Activated T-cell treated with anti-CD3 and anti-CD28 coated beads for 4 hours (primary cell): Measurements from ENCODE around the gene APLF.
"Not testable (repeated sequence)": the region's sequence is repeated elsewhere in the genome, so short reads cannot be mapped to it uniquely, and the experiment has no call there.

Source experiments
- DNase-seq: peaks from one replicate; pipeline ENCODE4 v3.0.0-alpha.2; 2020

The APLF gene

GRCh38 chr2:68536000-68536399 lies 68.6 kb downstream of the APLF start:
- DNase-seq: no peak

GRCh38 chr2:68537011-68537410 lies 69.6 kb downstream of the APLF start:
- no peak for DNase-seq

GRCh38 chr2:68537809-68538208 lies 70.4 kb downstream of the APLF start:
- no peak for DNase-seq

GRCh38 chr2:68544811-68545210 lies 77.4 kb downstream of the APLF start:
- DNase-seq: no peak

GRCh38 chr2:68548396-68548795 lies 81.0 kb downstream of the APLF start:
- no peak for DNase-seq

GRCh38 chr2:68553098-68553497 lies 85.7 kb downstream of the APLF start:
- DNase-seq: no peak

GRCh38 chr2:68555425-68556206 lies 88.2 kb downstream of the APLF start:
- DNase-seq: not testable (repeated sequence)

GRCh38 chr2:68556381-68556780 lies 89.0 kb downstream of the APLF start:
- DNase-seq: no peak

- no peak for DNase-seq
Observed at GRCh38 chr2:68558576-68558975, 91.2 kb downstream of the APLF start.

GRCh38 chr2:68559692-68560091 lies 92.3 kb downstream of the APLF start:
- DNase-seq: no peak

GRCh38 chr2:68560545-68560944 lies 93.2 kb downstream of the APLF start:
- no peak for DNase-seq

- DNase-seq: no peak
Observed at GRCh38 chr2:68561372-68561771, 94.0 kb downstream of the APLF start.

GRCh38 chr2:68562934-68563333 lies 95.5 kb downstream of the APLF start:
- no peak for DNase-seq

GRCh38 chr2:68564426-68564825 lies 97.0 kb downstream of the APLF start:
- no peak for DNase-seq

- no peak for DNase-seq
Observed at GRCh38 chr2:68565273-68565672, 97.9 kb downstream of the APLF start.

GRCh38 chr2:68565858-68566257 lies 98.5 kb downstream of the APLF start:
- DNase-seq: no peak

GRCh38 chr2:68566362-68566761 lies 99.0 kb downstream of the APLF start:
- no peak for DNase-seq

- no peak for DNase-seq
Observed at GRCh38 chr2:68568116-68568515, 100.7 kb downstream of the APLF start.

- no peak for DNase-seq
Observed at GRCh38 chr2:68569604-68570003, 102.2 kb downstream of the APLF start.

- not testable (repeated sequence) for DNase-seq
Observed at GRCh38 chr2:68570434-68570833, 103.0 kb downstream of the APLF start.

GRCh38 chr2:68574202-68574791 lies 106.9 kb downstream of the APLF start:
- DNase-seq: no peak

GRCh38 chr2:68577183-68577582 lies 109.8 kb downstream of the APLF start:
- no peak for DNase-seq

- DNase-seq: no peak
Observed at GRCh38 chr2:68579689-68580088, 112.3 kb downstream of the APLF start.

GRCh38 chr2:68588589-68588988 lies 121.2 kb downstream of the APLF start:
- DNase-seq: no peak

- no peak for DNase-seq
Observed at GRCh38 chr2:68589963-68590362, 122.6 kb downstream of the APLF start.
